ENCODE data around the gene SCGB2B2.

DNA sequence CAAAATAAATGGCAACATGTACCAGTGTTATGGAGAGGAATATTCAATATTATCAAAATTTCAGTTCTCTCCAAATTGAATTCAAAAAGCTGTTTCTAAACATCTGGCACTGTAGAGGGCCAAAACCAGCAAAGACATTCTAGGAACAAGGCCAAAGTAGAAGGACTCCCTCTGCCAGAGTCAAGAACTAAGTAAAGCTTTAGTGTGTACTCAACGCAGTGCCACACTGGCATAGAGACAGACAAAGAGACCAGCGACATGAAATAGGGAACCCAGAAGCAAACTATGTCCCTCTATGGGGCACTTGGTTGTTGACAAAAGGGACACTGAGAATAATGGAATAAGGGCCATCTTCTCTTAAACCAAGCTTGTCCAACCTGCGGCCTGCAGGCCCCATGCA is 15.6 kb downstream of the SCGB2B2 start:
- TF ChIP-seq, protein P1, sequence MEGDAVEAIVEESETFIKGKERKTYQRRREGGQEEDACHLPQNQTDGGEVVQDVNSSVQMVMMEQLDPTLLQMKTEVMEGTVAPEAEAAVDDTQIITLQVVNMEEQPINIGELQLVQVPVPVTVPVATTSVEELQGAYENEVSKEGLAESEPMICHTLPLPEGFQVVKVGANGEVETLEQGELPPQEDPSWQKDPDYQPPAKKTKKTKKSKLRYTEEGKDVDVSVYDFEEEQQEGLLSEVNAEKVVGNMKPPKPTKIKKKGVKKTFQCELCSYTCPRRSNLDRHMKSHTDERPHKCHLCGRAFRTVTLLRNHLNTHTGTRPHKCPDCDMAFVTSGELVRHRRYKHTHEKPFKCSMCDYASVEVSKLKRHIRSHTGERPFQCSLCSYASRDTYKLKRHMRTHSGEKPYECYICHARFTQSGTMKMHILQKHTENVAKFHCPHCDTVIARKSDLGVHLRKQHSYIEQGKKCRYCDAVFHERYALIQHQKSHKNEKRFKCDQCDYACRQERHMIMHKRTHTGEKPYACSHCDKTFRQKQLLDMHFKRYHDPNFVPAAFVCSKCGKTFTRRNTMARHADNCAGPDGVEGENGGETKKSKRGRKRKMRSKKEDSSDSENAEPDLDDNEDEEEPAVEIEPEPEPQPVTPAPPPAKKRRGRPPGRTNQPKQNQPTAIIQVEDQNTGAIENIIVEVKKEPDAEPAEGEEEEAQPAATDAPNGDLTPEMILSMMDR (IDR thresholded peaks at IDR 0.05), result no peak
- TF ChIP-seq, protein P2, sequence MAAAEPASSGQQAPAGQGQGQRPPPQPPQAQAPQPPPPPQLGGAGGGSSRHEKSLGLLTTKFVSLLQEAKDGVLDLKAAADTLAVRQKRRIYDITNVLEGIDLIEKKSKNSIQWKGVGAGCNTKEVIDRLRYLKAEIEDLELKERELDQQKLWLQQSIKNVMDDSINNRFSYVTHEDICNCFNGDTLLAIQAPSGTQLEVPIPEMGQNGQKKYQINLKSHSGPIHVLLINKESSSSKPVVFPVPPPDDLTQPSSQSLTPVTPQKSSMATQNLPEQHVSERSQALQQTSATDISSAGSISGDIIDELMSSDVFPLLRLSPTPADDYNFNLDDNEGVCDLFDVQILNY (CRISPR knock-in tag; IDR thresholded peaks at IDR 0.05), result no peak
- TF ChIP-seq CREB1 (CRISPR knock-in tag; IDR thresholded peaks at IDR 0.05) (no peak), SP1 (CRISPR knock-in tag; conservative IDR thresholded peaks at IDR 0.05) (no peak)
- TF ChIP-seq, protein P3, sequence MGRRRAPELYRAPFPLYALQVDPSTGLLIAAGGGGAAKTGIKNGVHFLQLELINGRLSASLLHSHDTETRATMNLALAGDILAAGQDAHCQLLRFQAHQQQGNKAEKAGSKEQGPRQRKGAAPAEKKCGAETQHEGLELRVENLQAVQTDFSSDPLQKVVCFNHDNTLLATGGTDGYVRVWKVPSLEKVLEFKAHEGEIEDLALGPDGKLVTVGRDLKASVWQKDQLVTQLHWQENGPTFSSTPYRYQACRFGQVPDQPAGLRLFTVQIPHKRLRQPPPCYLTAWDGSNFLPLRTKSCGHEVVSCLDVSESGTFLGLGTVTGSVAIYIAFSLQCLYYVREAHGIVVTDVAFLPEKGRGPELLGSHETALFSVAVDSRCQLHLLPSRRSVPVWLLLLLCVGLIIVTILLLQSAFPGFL (CRISPR knock-in tag; IDR thresholded peaks at IDR 0.05; ENCODE audit: borderline replicate concordance), result no peak
